GM18907 (cell line): Measurements from ENCODE around the gene OLFM4.
"Not testable (repeated sequence)": the region's sequence is repeated elsewhere in the genome, so short reads cannot be mapped to it uniquely, and the experiment has no call there.

ENCODE experiments used
- ATAC-seq: cut with Tn5 transposase; IDR thresholded peaks from one replicate; pipeline ENCODE4 v1.9.1; 2021; ENCODE audit warnings: mild to moderate bottlenecking, moderate library complexity; ENCODE audit not compliant: unreplicated experiment

OLFM4 gene

DNA sequence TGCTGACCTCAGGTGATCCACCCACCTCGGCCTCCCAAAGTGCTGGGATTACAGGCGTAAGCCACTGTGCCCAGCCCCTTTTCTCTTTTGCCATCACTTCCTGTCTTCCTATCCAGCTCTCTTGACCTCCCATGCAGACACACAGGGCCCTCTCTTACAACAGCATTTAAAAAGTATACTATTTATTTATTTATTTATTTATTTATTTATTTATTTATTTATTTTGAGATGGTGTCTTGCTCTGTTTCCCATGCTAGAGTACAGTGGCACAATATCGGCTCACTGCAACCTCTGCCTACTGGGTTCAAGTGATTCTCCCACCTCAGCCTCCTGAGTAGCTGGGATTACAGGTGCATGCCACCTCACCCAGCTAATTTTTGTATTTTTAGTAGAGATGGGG is 14.6 kb upstream of the OLFM4 start:
- not testable (repeated sequence) for ATAC-seq

DNA sequence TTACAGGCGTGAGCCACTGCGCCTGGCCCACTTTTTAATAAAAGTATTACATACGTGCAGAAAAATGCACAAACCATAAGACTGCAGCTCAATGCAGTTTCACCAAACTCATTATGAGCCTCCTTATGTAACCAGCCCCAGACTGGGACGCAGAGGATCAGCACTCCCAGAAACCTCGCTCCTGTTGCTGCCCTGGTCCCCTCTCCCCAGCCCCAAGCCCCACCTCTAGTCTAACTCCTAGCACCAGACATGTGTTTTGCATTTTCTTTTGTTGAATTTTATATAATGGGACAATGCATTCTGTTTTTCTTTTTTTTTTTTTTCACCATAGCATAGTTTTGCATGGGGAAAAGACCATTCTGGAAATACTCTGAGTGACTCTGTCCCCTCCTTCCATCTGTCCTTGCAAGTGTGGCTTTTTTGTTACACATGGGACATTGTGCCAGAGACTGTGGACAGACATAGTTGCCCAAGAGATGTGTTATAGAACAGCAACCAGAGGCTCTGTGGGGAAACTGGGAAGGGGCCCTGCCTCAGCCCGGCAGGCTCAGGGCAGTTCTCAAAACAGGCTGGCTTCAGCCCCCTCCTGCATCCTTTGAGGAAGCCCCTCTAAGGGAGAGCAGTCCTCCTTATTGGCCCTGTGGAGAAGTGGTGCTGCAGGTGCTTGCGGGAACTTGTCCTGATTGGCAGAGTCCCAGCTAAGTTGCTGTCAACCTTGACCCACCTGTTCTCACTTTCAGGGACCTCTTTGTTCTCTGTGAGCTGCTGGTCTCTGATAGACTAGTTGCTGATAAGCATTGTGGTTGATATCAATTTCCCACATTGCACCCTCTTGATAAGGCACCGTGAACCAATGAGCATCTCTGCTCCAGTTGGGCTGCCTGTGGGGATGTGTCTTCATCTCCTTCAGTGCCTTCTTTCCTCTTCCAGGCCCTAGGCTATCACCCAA is 13.8 kb upstream of the OLFM4 start:
- ATAC-seq, result no peak

DNA sequence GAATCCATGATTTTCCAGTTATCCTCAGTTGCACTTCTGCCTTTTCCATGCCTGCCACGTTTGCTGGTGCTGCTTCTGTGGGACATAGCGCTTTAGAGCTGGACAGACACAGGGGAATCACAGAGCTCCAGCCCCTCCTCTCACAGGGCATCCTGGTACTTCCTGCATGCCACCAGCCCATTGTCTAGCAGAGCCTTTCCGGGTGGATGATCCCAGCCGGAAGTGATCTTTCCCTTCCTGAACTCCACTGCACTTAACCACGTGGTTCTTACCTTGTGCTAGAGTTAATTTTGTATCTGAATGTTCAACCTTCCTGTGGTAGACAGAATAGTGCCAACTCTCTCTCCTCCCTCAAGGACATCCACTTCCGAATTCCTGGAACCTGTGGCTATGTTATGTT is 12.6 kb upstream of the OLFM4 start:
- ATAC-seq, result no peak

DNA sequence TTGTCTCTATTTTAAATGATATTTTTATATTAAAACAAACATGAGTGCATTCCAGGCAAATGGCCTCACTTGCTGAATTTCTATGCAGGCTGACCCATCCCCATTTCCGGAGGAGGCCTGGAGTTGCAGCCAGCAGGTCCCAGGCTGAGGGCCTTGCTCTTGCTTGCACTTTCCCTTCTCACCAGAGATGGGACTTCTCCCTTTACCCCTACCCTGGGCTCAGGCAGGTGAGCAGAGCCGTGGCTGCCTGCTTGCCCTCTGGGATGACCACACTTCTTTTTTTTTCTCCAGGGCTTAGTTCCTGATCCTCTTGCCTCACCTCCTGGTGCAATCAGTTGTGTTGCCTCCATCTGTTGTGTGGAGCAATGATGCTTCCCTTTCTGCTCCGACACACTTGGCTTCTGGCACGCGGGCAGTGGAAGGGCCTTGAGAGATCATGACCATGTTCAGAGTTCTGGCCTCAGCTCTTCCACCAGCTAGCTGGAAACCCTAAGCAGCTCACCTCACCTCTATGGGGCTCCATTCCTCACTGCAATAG is 11.1 kb upstream of the OLFM4 start:
- no peak for ATAC-seq

DNA sequence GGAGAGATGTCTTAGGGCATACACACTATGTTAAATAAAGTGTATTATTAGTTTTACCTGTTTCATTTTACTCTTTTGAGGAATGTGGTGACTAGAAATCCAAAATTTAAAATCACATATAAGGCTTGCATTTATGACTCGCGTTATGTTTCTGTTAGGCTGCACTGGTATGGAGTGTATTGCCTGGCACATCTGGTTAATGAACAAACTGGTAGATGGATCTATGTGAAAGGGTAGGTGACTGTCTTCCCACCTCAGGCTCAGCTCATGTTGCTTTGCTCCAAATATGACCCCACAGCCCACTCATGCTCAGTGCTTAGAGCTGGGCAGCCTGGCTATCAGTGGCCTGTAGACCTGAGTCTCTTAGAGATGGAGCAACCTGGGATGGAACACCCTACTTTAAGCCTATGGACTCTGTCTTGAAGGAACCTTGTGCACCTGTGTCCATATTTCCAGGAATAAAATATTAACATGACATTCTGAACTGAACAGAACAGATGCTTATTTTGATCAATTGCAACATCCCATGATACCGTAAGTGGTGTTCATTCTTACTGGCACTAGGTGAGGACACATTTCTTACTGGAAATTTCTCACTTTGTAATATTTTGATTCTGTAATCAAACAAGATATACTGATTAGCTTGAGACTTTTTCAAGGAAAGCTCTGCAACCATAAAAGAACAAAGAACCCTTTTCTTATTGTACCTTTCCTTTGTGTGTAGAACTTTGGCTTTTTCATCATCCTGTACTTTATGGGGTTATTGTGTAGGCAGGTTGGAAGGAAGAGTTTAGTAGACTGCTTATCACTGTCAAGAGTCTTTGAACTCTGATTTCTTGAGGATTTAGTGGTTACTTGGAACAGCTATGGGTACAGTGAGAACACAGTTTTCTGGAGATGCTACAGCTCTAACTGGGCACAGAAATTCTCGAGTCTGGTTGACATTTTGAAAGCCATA is 9.6 kb upstream of the OLFM4 start:
- no peak for ATAC-seq

DNA sequence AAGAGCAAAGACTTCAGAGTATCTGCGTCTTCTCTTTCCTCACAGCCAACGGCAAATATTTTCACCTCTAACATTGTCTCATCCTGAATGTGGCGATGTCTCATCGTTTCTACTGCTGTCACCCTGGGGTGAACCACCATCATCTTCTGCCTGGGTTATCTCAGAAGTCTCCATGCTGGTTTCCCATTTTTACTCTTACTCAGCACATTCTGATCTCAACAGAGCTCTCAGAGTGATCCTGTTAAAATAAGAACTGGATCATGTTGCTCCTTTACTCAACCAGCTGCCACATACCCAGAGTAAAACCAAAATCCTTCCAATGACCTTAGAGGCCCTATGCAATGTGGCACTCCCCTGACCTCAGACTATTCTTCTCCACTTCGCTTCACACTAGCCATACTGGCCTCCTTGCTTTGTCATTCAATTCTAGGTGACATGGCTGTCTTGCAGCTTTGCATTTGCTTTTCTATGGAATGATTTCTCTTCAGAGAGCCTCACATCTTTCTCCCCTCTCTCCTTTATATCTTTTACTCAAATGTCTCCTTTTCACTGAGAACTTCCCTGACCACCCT is 7.8 kb upstream of the OLFM4 start:
- no peak for ATAC-seq

DNA sequence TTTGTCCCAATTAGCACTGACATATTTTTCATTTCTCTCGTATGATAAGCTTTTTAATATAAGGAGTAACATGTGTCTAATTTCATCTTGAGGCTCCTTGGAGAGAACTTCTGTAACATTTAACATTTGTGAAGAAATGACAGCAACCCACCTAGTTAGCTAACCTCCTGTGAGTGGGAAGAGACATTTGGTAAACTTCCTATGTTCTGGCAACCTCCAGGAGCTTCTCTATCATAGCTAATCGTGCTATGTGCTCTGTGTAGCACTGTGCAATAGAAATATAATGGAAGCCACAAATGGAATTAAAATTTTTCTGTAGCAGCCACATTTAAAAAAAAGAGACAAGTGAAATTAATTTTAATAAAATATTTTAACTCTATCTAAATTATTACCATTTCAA is 5.4 kb upstream of the OLFM4 start:
- no peak for ATAC-seq

DNA sequence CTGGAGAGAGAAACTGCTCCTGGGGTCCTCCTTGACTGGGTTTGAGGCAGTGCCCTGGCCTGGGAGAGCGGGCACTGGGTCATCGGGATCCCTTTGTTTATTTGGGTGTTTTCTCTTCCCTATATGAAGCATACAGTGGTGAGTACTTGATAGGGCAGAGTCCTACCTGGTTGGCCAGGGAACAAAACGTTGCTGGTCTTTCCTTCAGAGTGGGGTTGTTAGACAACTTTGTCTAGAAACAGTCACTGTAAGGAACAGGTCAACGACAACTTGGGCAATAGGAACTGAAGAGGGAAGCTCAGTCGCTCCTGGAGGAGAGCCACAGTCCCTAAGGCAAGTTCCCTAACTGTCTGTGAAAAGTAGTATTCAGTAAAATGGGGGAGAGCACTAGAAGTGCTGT is 550 bp upstream of the OLFM4 start:
- no peak for ATAC-seq

DNA sequence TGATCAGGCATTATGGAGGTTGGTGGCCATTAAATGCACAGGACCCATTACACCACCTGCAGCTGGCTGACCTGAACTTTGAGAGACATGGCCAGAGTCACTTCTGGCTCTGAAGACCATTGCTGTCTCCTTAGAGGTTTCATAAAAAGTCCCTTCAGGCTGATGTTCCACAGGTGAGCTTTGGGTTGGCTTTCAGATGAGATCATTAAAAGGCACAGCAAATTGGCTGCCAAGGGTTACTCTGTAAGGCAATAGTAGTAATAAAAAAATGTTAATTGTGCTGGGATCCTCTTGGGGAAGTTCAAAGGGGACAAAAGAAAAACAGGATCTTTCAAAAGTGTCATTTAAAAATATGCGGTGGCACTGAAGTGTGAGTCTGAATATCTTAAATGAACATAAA is 4.2 kb downstream of the OLFM4 start:
- no peak for ATAC-seq

DNA sequence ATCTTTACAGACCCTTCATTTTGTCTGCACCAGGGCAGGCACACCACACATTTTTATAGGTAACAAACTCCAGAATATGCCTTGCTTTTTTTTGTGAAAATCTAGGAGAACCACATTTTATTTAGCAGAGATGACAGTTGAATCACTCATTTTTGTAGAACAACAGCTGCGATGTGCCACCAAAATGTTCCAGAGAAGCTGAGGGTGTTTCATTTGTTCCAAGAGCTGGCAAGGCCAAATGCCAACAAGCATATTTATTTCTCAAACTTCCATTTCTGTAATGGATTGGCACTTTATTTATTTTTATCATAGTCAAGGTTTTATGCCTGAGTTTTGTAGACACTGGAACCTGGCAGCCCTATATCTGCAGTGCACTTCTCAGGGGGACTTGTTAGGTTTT is 10.4 kb downstream of the OLFM4 start:
- ATAC-seq, result no peak

DNA sequence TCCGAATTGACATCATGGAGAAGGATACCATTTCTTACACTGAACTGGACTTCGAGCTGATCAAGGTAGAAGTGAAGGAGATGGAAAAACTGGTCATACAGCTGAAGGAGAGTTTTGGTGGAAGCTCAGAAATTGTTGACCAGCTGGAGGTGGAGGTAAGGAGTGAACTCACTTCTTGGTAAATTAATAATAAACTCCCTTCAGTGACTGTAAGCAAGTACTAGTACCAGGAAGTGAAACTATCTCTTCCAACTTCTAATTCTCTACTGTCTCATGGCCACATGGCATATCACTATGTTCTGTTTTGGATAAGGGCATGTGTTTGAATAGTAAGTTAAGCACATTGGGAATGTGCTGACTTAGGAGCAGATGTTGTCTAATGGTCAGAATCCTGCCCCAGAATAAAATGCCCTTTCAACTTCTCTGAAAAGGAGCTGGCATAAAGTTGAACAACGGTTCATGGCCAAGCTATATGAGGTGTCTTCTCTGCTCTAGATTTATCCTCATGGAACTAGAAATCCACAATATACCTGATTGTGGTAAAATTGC is 13.4 kb downstream of the OLFM4 start:
- ATAC-seq, result peak; percentile 51

DNA sequence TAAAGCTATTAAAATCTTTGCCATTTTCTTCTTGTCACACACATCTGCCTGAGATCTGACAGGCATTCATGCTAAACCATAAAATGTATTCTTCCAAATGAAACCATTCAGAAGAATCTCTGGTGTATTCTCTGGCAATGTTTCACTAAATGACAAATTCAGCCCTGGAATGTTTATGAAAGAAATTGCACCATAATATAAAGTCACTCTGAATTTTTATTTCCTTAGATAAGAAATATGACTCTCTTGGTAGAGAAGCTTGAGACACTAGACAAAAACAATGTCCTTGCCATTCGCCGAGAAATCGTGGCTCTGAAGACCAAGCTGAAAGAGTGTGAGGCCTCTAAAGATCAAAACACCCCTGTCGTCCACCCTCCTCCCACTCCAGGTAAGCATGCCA is 14.3 kb downstream of the OLFM4 start:
- no peak for ATAC-seq

DNA sequence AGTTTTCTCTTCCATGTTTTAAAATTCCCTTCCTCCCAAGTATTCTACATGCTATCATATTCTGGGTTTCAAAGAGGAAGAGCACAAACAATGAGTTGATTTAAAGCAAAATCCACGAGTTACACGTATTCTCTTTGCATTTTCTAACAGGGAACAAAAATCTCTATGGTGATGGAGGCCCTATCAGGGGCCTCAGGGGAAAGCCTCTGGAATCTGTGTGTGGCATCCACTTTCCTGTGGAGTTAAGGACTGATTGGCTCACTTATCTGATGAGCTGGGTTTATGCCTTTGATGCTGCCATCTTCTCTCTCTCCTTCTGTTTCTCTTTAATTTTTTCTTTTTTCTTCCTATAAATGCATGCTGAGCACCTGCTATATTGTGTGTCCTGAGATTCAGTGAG is 14.8 kb downstream of the OLFM4 start:
- no peak for ATAC-seq

DNA sequence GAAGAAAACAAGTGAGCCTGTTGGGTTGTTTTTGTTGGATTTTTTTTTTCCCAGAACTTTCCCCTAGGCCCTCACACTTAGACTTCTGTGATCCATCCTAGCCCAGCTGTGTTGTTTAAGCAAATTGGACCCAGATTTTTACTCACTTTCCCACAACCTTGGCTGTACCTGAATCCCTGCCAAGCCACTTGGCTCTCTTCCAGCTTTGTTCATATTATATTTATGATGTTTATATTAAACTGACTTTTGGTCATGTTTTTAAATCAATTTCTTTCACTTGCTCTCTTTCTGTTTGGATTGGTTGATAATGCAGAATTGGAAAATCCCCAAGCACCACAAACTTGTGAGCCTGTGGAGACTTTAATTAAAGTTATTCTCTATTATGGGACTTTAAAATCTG is 16.6 kb downstream of the OLFM4 start:
- ATAC-seq, result no peak

DNA sequence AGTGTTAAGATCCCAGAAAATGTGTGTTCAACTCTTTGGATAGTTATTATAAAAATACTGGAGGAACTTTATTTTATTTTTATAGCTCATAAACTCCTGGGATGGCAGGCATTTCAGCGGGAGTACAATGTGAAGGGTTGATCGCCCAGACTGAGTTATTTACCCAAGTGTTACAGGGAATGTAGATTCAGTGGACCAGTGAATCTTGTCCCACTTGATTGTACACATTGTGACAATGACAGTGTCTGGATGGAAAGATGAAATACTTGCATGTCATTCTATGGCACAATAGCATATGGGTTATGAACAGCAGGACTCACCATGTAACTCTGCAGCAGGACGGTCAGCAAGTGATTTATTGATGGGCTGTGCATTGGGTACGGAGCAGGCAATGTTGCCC is 20.3 kb downstream of the OLFM4 start:
- no peak for ATAC-seq

DNA sequence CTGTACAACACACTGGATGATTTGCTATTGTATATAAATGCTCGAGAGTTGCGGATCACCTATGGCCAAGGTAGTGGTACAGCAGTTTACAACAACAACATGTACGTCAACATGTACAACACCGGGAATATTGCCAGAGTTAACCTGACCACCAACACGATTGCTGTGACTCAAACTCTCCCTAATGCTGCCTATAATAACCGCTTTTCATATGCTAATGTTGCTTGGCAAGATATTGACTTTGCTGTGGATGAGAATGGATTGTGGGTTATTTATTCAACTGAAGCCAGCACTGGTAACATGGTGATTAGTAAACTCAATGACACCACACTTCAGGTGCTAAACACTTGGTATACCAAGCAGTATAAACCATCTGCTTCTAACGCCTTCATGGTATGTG is 21.5 kb downstream of the OLFM4 start:
- no peak for ATAC-seq

DNA sequence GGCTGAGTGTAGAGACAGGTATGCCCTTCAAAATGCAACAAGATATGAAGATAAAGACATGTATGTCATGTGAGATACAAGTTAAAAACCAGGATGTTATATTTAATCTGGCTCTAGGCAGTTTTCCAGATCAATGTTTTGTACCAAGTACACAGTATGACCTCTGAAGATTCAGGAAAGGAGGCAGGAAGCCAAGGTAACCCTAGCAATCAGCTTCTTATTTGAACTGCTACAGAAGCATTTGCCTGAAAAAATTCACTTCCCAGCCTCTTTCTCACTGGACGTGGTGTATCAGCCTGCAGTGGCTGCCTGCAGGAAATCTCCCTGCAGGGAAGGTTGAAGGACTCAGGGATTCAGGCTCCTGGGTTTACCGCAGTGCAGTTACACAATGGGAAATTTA is 24.1 kb downstream of the OLFM4 start:
- ATAC-seq, result no peak

DNA sequence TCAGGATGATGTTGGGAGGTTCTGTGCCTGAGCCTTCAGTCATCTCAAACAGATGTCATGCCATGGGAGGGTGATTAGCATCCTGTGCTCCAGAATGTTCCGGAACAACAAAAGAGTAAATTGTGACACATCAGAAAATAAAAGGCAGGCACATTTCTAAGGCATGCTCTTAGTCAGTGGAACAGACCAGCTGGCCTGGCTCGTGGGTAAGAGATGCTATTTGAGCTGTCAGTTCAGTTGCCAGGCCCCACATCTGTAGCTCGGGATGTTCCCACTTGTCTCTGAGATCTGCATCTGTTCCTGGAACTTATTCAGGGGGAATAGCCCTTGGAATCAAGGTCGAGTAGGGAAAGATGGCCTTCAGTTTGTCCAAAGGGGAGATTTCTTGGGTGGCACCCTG is 26.0 kb downstream of the OLFM4 start:
- no peak for ATAC-seq

DNA sequence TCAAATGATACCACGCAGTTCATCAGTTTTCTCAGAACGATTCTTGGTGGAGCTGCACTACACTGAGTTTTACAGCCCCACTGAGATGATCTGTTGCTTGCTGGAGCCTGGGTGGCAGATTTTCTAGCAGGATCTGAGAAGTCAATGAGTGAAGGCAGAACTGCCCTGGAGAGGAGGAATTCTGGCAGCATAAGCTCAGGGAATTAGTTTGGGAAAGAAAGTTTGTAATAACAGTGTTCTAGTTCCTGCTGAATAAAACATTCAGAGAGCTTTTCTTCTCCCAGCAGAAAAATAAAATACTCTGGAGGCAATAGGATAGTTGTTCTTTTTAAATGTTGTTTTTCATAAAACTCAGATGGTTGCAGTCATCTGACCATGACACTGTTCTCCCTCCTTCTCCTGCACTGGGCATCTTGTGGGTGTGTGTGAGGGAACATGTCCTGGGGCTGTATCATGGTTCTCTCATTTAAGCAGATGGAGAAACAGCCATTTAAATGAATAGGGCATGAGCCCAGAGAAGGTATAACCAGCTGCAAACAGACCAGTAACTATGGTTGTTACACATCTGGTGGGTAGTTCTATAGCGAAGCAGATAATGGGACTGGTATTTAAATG is 29.6 kb downstream of the OLFM4 start:
- no peak for ATAC-seq

DNA sequence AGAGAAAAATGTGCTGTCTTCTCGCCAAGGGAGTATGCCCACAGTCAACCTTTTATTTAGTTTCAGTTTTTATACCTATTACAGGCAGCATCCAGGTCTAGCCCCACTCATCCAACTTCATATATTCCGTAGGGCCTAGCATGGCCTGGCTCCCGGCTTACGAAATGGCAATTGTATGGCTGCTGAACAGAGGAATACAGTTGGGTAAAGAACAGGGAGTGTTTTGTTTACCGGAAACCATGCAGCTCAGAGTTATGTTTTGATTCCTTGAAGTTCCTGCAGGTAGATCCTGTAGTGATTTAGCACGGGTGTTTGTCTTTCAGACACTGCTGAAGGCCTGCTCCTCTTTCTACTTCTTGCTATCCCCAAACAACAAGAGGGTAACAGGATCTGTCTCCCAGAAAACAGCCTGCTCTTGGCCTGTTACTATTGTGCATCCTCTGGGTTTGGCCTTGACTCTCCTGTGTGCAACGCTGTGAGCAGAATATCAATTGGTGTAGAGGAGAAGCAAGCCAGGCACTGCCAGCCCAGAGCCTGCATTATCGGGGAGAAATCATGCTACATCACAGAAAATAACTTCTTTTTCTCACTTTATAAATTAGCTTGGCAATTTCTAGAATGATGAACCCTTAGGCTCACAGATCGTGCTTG is 32.4 kb downstream of the OLFM4 start:
- no peak for ATAC-seq
